HG02973 (cell line): ENCODE results near the gene ARFGAP1.

Source experiments
- ATAC-seq: cut with Tn5 transposase; IDR thresholded peaks from one replicate; pipeline ENCODE4 v1.9.1; 2021; ENCODE audit warnings: moderate library complexity; ENCODE audit not compliant: unreplicated experiment

The ARFGAP1 gene

GRCh38 chr20:63276956-63277355 lies 4.3 kb downstream of the ARFGAP1 start:
- no peak for ATAC-seq

GRCh38 chr20:63277466-63278272 lies 5.1 kb downstream of the ARFGAP1 start:
- no peak for ATAC-seq

- no peak for ATAC-seq
These were observed 6.0 kb downstream of the ARFGAP1 start for GRCh38 chr20:63278661-63279060.

GRCh38 chr20:63279931-63280330 lies 7.3 kb downstream of the ARFGAP1 start:
- ATAC-seq: no peak

GRCh38 chr20:63280371-63280770 lies 7.8 kb downstream of the ARFGAP1 start:
- no peak for ATAC-seq

GRCh38 chr20:63280929-63281545 lies 8.4 kb downstream of the ARFGAP1 start:
- ATAC-seq: no peak

GRCh38 chr20:63281742-63282665 lies 9.4 kb downstream of the ARFGAP1 start:
- ATAC-seq: no peak

GRCh38 chr20:63282946-63283345 lies 10.3 kb downstream of the ARFGAP1 start:
- no peak for ATAC-seq

GRCh38 chr20:63283397-63284082 lies 10.9 kb downstream of the ARFGAP1 start:
- ATAC-seq: no peak

- ATAC-seq: no peak
These were observed 11.4 kb downstream of the ARFGAP1 start for GRCh38 chr20:63284083-63284440.

GRCh38 chr20:63284544-63284949 lies 11.9 kb downstream of the ARFGAP1 start:
- no peak for ATAC-seq

- ATAC-seq: no peak
These were observed 12.4 kb downstream of the ARFGAP1 start for GRCh38 chr20:63284981-63285524.

GRCh38 chr20:63285636-63286615 lies 13.3 kb downstream of the ARFGAP1 start:
- no peak for ATAC-seq

- ATAC-seq: no peak
These were observed 14.4 kb downstream of the ARFGAP1 start for GRCh38 chr20:63286781-63287696.

- ATAC-seq: no peak
These were observed 15.3 kb downstream of the ARFGAP1 start for GRCh38 chr20:63287697-63288580.

GRCh38 chr20:63288581-63289251 lies 16.1 kb downstream of the ARFGAP1 start:
- ATAC-seq: no peak
